ENCODE results near the gene DUSP1. TPM values are rescaled to one million over a fixed set of nuclear protein-coding genes. Genes with fewer than 3 reads are reported as not detected.
A peak's percentile ranks its signal among the peaks of the same experiment; 100 is the strongest.

Gene DUSP1
- total and polyA plus RNA-seq, 2 of the 13 experiments (the other 11 are each of a cell fraction or from before 2014, with no cell fraction given), result 27.1 to 55.5 TPM

DNA sequence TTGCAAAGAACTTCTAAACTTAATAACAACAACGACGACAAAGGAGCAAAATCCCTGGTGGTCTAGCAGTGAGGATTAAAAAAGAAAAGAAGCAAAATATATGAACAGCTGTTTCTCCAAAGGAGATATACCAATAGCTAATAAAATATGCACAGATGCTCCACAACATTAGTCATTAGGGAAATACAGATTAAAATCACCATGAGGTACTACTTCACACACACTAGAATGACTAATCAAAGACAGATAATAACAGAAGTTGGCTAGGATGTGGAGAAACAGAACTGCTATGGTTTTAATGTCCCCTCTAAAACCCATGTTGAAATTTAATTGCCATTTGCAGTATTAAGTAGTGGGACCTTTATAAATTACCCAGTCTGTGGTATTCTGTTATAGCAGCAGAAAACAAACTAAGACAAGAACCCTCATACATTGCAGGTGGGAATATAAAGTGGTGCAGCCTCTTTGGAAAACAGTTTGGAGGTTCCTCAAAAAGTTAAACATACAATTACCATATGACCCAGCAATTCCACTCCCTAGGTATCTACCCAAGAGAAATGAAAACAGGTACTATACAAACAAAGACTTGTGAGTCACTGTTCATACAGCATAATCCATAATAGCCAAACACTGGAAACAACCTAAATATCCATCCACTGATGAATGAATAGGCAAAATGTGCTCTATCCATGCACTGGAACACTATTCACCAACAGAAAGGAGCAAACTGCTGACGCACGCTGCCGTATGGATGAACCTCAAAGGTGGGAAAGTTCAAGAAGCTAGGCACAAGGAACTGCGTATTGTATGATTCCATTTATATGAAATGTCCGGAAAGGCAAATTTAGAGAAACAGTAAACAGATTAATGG is 11.4 kb upstream of the DUSP1 start (continued):
- TF ChIP-seq, protein P1, sequence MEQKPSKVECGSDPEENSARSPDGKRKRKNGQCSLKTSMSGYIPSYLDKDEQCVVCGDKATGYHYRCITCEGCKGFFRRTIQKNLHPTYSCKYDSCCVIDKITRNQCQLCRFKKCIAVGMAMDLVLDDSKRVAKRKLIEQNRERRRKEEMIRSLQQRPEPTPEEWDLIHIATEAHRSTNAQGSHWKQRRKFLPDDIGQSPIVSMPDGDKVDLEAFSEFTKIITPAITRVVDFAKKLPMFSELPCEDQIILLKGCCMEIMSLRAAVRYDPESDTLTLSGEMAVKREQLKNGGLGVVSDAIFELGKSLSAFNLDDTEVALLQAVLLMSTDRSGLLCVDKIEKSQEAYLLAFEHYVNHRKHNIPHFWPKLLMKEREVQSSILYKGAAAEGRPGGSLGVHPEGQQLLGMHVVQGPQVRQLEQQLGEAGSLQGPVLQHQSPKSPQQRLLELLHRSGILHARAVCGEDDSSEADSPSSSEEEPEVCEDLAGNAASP (CRISPR knock-in tag; IDR thresholded peaks at IDR 0.05; ENCODE audit: borderline replicate concordance), result peak; percentile 67; the same call in 1 of the 2 replicates
- TF ChIP-seq ZBTB21 (CRISPR knock-in tag; IDR thresholded peaks at IDR 0.05), result no peak
- TF ChIP-seq RARA (CRISPR knock-in tag; IDR thresholded peaks at IDR 0.05), result peak; percentile 85
- TF ChIP-seq, protein P2, sequence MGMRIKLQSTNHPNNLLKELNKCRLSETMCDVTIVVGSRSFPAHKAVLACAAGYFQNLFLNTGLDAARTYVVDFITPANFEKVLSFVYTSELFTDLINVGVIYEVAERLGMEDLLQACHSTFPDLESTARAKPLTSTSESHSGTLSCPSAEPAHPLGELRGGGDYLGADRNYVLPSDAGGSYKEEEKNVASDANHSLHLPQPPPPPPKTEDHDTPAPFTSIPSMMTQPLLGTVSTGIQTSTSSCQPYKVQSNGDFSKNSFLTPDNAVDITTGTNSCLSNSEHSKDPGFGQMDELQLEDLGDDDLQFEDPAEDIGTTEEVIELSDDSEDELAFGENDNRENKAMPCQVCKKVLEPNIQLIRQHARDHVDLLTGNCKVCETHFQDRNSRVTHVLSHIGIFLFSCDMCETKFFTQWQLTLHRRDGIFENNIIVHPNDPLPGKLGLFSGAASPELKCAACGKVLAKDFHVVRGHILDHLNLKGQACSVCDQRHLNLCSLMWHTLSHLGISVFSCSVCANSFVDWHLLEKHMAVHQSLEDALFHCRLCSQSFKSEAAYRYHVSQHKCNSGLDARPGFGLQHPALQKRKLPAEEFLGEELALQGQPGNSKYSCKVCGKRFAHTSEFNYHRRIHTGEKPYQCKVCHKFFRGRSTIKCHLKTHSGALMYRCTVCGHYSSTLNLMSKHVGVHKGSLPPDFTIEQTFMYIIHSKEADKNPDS (CRISPR knock-in tag; IDR thresholded peaks at IDR 0.05), result no peak
- TF ChIP-seq ZNF792 (CRISPR knock-in tag; IDR thresholded peaks at IDR 0.05), result peak; percentile 78; the same call in 1 of the 2 replicates
- TF ChIP-seq, protein P3, sequence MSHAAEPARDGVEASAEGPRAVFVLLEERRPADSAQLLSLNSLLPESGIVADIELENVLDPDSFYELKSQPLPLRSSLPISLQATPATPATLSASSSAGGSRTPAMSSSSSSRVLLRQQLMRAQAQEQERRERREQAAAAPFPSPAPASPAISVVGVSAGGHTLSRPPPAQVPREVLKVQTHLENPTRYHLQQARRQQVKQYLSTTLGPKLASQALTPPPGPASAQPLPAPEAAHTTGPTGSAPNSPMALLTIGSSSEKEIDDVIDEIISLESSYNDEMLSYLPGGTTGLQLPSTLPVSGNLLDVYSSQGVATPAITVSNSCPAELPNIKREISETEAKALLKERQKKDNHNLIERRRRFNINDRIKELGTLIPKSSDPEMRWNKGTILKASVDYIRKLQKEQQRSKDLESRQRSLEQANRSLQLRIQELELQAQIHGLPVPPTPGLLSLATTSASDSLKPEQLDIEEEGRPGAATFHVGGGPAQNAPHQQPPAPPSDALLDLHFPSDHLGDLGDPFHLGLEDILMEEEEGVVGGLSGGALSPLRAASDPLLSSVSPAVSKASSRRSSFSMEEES (CRISPR knock-in tag; IDR thresholded peaks at IDR 0.05), result peak; percentile 51; the same call in 1 of the 2 replicates
- TF ChIP-seq ZNF567 (CRISPR knock-in tag; IDR thresholded peaks at IDR 0.05; ENCODE audit: borderline replicate concordance), result no peak
- no peak for TF ChIP-seq ZNF430 (CRISPR knock-in tag; IDR thresholded peaks at IDR 0.05)
- TF ChIP-seq SMAD3 (CRISPR knock-in tag; IDR thresholded peaks at IDR 0.05), result peak; percentile 60; the same call in 1 of the 2 replicates
- TF ChIP-seq ERF (CRISPR knock-in tag; IDR thresholded peaks at IDR 0.05), result peak; percentile 59; the same call in 1 of the 2 replicates
- TF ChIP-seq, protein P4, sequence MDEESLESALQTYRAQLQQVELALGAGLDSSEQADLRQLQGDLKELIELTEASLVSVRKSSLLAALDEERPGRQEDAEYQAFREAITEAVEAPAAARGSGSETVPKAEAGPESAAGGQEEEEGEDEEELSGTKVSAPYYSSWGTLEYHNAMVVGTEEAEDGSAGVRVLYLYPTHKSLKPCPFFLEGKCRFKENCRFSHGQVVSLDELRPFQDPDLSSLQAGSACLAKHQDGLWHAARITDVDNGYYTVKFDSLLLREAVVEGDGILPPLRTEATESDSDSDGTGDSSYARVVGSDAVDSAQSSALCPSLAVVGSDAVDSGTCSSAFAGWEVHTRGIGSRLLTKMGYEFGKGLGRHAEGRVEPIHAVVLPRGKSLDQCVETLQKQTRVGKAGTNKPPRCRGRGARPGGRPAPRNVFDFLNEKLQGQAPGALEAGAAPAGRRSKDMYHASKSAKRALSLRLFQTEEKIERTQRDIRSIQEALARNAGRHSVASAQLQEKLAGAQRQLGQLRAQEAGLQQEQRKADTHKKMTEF (CRISPR knock-in tag; IDR thresholded peaks at IDR 0.05), result peak; percentile 57
- peak; percentile 69 for TF ChIP-seq CREM (IDR thresholded peaks at IDR 0.05)
- no peak for TF ChIP-seq CREM (CRISPR knock-in tag; IDR thresholded peaks at IDR 0.05)
- peak; percentile 42; the same call in 1 of the 2 replicates for TF ChIP-seq GATA4 (IDR thresholded peaks at IDR 0.05; ENCODE audit: borderline replicate concordance, low read depth)
- peak; percentile 86 for TF ChIP-seq JUN (CRISPR knock-in tag; IDR thresholded peaks at IDR 0.05)
- TF ChIP-seq JUND (CRISPR knock-in tag; IDR thresholded peaks at IDR 0.05), result peak; percentile 92
- TF ChIP-seq SP5 (CRISPR knock-in tag; IDR thresholded peaks at IDR 0.05; ENCODE audit: borderline replicate concordance, low read depth), result peak; percentile 26; the same call in 1 of the 2 replicates
- peak; percentile 54; the same call in 1 of the 2 replicates for TF ChIP-seq ZNF124 (CRISPR knock-in tag; IDR thresholded peaks at IDR 0.05)
- TF ChIP-seq, protein P5, sequence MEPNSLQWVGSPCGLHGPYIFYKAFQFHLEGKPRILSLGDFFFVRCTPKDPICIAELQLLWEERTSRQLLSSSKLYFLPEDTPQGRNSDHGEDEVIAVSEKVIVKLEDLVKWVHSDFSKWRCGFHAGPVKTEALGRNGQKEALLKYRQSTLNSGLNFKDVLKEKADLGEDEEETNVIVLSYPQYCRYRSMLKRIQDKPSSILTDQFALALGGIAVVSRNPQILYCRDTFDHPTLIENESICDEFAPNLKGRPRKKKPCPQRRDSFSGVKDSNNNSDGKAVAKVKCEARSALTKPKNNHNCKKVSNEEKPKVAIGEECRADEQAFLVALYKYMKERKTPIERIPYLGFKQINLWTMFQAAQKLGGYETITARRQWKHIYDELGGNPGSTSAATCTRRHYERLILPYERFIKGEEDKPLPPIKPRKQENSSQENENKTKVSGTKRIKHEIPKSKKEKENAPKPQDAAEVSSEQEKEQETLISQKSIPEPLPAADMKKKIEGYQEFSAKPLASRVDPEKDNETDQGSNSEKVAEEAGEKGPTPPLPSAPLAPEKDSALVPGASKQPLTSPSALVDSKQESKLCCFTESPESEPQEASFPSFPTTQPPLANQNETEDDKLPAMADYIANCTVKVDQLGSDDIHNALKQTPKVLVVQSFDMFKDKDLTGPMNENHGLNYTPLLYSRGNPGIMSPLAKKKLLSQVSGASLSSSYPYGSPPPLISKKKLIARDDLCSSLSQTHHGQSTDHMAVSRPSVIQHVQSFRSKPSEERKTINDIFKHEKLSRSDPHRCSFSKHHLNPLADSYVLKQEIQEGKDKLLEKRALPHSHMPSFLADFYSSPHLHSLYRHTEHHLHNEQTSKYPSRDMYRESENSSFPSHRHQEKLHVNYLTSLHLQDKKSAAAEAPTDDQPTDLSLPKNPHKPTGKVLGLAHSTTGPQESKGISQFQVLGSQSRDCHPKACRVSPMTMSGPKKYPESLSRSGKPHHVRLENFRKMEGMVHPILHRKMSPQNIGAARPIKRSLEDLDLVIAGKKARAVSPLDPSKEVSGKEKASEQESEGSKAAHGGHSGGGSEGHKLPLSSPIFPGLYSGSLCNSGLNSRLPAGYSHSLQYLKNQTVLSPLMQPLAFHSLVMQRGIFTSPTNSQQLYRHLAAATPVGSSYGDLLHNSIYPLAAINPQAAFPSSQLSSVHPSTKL (CRISPR knock-in tag; IDR thresholded peaks at IDR 0.05), result peak; percentile 89
- TF ChIP-seq MED8 (CRISPR knock-in tag; IDR thresholded peaks at IDR 0.05; ENCODE audit: insufficient replicate concordance), result no peak
